ENCODE data around the gene FBP2.
"Not testable (repeated sequence)": the region's sequence is repeated elsewhere in the genome, so short reads cannot be mapped to it uniquely, and the experiment has no call there.

Gene FBP2

GRCh38 chr9:94606646-94607422, 13.2 kb upstream of the FBP2 start:
- in situ Hi-C loops (cut with HindIII; ENCODE audit: low sequenced_read_pairs), result no loop called here

- in situ Hi-C loops (cut with HindIII; ENCODE audit: low sequenced_read_pairs), result no loop called here
Observed at GRCh38 chr9:94603259-94604160, 9.9 kb upstream of the FBP2 start.

GRCh38 chr9:94602666-94603065, 9.0 kb upstream of the FBP2 start:
- in situ Hi-C loops (cut with HindIII; ENCODE audit: low sequenced_read_pairs), result no loop called here

DNA sequence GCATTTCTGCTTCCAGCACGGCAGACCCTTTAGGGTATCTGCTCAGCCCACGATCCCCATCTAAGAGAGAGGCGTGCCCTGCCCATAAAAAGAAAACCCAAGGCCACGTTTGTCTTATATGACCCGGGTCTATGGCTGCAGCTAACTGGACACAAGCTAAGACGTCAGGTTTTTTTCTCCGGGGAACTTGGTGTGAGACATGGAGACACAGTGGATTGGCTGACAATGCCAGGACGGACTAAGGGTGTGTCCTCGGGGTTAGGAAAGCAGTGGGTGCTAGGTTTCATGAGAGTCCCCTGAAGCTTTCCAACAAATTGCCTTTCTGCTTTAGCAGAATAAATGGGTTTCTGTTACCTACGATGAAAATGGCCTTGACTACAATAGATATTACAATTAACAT, 7.1 kb upstream of the FBP2 start:
- in situ Hi-C loops (cut with HindIII; ENCODE audit: low sequenced_read_pairs), result no loop called here

DNA sequence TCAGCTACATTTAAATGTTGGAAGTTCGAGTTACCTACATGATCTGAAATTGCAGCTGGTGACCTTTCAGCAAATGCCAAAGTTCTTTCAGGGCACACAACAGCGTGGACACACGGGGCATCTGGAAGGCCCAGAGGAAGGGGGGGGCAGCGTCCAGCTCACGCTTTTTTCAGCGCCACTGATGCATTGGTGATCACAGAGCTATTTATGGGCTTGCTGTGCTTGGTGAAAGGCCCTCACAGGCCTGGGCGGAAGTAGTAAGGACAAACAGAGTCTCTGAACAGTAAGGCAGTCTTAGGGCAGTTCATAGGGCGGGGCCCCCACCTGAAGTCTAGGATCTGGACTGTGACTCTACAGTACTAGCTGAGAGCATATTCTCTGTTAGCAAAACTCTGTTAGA, 6.6 kb upstream of the FBP2 start:
- in situ Hi-C loops (cut with HindIII; ENCODE audit: low sequenced_read_pairs), result no loop called here

DNA sequence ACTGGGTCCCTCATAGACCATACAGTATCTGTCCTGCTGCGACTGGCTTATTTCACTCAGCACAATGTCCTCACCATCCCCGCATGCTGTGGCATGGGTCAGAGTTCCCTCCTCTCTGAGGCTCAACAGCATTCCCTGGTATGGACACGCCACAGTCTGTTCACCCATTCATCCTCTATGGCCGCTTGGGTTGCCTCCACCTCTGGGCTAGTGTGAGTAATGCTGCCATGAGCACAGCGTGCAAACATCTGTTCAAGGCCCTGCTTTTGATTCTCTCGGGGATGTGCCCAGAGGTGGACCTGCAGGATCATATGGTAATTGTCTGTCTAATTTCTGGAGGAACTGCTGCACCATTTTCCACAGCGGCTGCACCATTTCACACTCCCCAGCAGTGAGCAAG, 5.5 kb upstream of the FBP2 start:
- in situ Hi-C loops (cut with HindIII; ENCODE audit: low sequenced_read_pairs), result no loop called here

GRCh38 chr9:94592683-94593082, 941 bp downstream of the FBP2 start:
- in situ Hi-C loops (cut with HindIII; ENCODE audit: low sequenced_read_pairs), result not testable (repeated sequence)

GRCh38 chr9:94591876-94592275, 1.7 kb downstream of the FBP2 start:
- in situ Hi-C loops (cut with HindIII; ENCODE audit: low sequenced_read_pairs), result no loop called here

DNA sequence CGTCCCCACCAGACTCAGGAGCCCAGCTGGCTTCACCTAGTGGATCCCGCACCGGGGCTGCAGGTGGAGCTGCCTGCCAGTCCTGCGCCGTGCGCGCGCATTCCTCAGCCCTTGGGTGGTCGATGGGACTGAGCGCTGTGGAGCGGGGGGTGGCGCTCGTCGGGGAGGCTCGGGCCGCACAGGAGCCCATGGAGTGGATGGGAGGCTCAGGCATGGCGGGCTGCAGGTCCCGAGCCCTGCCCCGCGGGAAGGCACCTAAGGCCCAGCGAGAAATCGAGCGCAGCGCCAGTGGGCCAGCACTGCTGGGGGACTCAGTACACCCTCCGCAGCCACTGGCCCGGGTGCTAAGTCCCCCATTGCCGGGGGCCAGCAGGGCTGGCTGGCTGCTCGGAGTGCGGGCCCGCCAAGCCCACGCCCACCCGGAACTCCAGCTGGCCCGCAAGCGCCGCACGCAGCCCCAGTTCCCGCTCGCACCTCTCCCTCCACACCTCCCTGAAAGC, 2.5 kb downstream of the FBP2 start:
- in situ Hi-C loops (cut with HindIII; ENCODE audit: low sequenced_read_pairs), result not testable (repeated sequence)

DNA sequence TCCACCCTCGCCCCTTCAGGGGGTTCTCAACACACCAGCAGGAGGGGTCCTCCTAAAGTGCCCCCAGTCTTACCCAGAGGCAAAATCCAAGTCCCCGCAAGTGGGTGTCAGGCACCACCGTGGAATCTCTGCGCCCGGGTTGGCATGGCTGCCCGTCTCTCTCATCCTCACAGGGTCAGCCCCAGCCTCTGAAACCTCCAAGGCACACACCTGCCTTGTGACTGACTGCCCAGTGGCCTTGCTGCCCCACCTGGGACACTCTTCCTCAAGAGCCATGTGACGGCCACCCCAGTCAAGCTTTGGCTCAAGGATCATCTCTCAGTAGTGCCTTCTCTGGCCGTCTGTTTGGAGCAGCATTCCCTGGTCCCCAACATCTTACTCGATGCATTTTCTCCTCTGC, 4.9 kb downstream of the FBP2 start:
- in situ Hi-C loops (cut with HindIII; ENCODE audit: low sequenced_read_pairs), result no loop called here

- in situ Hi-C loops (cut with HindIII; ENCODE audit: low sequenced_read_pairs), result no loop called here
Observed at GRCh38 chr9:94586814-94587213, 6.8 kb downstream of the FBP2 start.

DNA sequence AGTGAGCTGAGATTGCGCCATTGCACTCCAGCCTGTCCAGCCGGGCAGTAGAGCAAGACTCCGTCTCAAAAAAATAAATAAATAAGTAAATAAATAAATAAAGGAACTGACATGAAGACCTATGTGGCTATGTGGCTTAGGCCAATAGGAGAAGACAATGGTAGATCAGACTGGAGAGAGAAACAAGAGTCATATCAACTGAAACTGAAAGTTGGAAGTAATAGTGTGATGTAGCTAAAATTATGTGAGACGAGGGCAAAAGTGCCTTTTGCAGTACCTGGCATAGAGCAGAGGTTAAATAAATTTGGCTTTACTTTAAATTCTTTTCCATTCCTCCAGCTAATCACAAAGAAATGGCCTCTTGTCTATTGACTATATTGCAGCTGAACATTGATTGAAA, 7.3 kb downstream of the FBP2 start:
- in situ Hi-C loops (cut with HindIII; ENCODE audit: low sequenced_read_pairs), result no loop called here

- in situ Hi-C loops (cut with HindIII; ENCODE audit: low sequenced_read_pairs), result no loop called here
Observed at GRCh38 chr9:94584555-94584954, 9.1 kb downstream of the FBP2 start.

DNA sequence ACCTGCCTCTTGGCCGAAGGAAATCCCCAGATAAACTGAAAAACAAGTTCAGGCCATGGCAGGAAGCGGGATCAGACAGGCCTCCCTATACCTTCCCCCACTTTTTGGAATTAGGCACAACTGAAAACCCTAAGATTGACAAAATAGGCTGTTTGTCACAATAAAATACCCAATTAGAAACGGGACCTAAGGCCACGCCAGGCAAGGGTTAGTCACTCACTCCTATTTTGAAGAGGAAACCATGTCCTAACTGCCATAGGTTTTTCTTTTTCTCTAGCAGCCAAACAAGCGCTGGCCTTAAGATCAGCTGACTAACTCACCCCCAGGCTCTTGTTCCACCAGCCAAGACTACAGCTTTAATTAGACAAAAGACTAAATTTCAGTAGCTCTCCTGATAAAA, 11.9 kb downstream of the FBP2 start:
- in situ Hi-C loops (cut with HindIII; ENCODE audit: low sequenced_read_pairs), result no loop called here

- in situ Hi-C loops (cut with HindIII; ENCODE audit: low sequenced_read_pairs), result no loop called here
Observed at GRCh38 chr9:94577571-94577970, 16.1 kb downstream of the FBP2 start.

DNA sequence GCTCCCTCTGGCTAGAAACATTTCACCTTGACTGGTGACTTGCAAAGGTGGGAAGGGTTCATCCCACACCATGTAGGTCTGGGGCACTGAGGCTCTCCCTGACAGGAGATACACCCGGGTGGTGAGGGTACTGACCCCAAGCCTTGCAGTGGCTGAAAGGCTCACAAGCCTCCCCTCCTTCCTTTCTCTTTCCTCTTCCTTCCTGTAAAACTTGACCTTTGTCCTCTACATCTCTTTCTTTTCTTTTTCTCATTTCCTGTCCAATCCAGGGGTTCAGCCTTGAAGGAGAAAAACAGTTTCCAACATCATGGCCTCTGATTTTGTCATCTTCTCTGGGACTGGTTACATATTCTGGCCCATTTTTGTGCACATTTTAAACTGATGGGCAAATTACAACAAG, 16.6 kb downstream of the FBP2 start:
- in situ Hi-C loops (cut with HindIII; ENCODE audit: low sequenced_read_pairs), result no loop called here

DNA sequence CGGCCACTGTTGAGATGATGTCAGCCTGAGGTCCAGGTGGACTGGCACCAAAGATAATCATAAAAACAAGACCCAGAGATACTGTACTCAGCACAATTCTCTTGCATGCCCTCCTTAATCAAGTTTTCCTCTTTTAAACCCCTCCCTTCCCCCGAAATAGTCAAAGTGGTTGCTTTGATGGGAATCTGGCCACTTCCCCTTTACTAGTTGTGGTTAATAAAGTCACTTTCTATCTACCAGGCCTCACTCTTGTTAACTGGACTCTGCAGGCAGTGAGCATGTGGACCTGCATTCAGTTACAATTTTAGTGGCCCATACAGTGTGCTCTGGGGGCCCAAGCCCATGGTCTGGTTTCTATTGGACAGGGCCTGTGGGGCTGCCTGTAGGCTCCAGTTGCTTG, 17.5 kb downstream of the FBP2 start:
- in situ Hi-C loops (cut with HindIII; ENCODE audit: low sequenced_read_pairs), result no loop called here

GRCh38 chr9:94568972-94569712, 24.5 kb downstream of the FBP2 start:
- in situ Hi-C loops (cut with HindIII; ENCODE audit: low sequenced_read_pairs), result no loop called here

DNA sequence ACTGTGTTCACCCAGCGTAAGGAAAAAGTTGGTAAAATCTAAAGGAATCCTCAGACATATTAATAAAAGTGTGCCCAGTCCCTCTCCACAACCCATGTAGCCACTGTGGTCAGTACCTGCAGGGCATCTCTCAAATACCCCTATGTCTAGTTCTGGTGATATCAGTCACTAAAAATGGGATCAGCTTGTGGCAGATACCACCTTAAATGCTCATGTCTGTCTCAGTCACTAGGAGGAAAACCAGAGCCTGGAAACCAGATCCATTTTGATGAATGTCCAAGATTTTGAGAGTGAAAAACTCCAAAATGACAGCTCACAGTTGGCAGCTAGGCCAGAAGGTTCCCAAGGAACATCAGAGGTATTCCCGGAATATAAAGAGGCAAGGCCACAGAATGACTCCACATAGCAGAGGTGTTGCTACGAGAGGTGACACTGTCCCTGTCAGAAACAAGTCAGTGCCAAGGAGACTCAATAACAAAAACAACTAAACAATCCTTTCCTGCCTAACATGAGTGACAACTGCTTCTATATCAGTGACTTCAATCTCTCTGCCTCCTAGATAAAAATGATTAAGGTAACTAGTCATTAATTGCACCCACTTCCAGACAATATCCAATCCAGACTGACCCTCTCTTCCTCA, 25.3 kb downstream of the FBP2 start:
- in situ Hi-C loops (cut with HindIII; ENCODE audit: low sequenced_read_pairs), result no loop called here

DNA sequence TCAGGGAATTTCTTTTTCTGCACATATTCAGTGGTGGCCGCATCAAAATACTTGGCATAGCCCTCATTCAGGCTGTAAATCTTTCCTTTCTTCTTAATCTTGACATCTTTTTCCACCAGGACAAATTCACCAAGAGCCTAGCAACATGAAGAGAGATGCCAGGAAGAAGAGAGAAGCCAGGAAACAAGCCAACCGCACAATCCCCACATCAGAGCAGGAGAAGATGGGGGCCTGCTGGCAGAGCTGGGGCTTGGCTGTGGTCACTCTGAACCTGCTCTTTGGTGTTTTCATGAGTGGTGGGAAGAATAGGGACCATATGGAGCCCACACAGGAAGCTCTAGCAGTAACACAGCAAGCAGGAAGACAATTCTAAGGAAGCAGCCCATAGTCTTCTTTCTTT, 26.4 kb downstream of the FBP2 start:
- in situ Hi-C loops (cut with HindIII; ENCODE audit: low sequenced_read_pairs), result no loop called here

GRCh38 chr9:94566550-94566949, 27.1 kb downstream of the FBP2 start:
- in situ Hi-C loops (cut with HindIII; ENCODE audit: low sequenced_read_pairs), result no loop called here

Measured in DLD1 (cell line).